Ectodermal cell (in vitro differentiated cells): Measurements from ENCODE around the gene MOXD1.

Experiments
- H3K27ac ChIP-seq: 2 replicates; pipeline ENCODE4 v1.7.0; 2013; ENCODE audit warnings: mild to moderate bottlenecking, low read depth, low read length; ENCODE audit not compliant: insufficient read depth, poor library complexity, severe bottlenecking
- H3K27me3 ChIP-seq: 2 replicates; pipeline ENCODE4 v1.7.0; 2013; ENCODE audit warnings: mild to moderate bottlenecking, low read length; ENCODE audit not compliant: insufficient read depth, control insufficient read depth, poor library complexity, severe bottlenecking
- H3K36me3 ChIP-seq: one replicate; pipeline ENCODE4 v1.7.0; 2013; ENCODE audit warnings: low read length; ENCODE audit not compliant: control insufficient read depth, insufficient read depth
- H3K4me1 ChIP-seq: one replicate; pipeline ENCODE4 v1.7.0; 2013; ENCODE audit warnings: low read length; ENCODE audit not compliant: control insufficient read depth, insufficient read depth
- H3K4me3 ChIP-seq: 2 replicates; pipeline ENCODE4 v1.7.0; 2013; ENCODE audit warnings: low read depth, low read length, control low read depth; ENCODE audit not compliant: insufficient read depth
- H3K9me3 ChIP-seq: 2 replicates; pipeline ENCODE4 v1.7.0; 2013; ENCODE audit warnings: mild to moderate bottlenecking, low read length, moderate library complexity; ENCODE audit not compliant: control insufficient read depth
- WGBS, 2 experiments: methylation state at CpG; one replicate each; pipeline ENCODE4 v1.1.7; 2013; ENCODE audit warnings: missing lambda C conversion rate in 2 of 2; 5-methylcytosine and 5-hydroxymethylcytosine counted together

Gene MOXD1

DNA sequence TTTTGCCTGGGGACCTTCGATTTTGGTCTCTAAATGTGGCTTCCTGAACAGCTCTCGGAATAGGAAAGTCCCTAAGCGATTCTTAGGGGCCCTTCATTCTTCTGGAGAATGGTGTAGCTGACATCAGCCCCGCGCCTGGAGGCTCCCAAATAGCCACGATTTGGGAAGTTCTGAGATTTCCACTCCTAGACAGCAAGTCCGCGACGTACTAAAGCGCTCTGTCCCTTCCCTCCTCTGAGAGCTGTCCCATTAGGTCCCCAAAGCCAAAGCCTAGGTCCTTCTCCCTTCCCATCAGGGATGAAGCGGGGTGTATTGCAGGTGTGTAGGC lies 756 bp downstream of the MOXD1 start:
- Histone ChIP-seq H3K4me1 (peaks cover 3% of the 10 kb centered on the region), H3K27me3 (peaks cover 47% of the 10 kb centered on the region), H3K4me3 (peak overlapping the region; percentile 70), H3K9me3 (no peaks in the 10 kb centered on the region), H3K27ac (no peak overlapping the region), H3K36me3 (no peaks in the 10 kb centered on the region)
- WGBS, 2 experiments = 14 to 15% methylated on average over 11 of the region's 11 CpGs

DNA sequence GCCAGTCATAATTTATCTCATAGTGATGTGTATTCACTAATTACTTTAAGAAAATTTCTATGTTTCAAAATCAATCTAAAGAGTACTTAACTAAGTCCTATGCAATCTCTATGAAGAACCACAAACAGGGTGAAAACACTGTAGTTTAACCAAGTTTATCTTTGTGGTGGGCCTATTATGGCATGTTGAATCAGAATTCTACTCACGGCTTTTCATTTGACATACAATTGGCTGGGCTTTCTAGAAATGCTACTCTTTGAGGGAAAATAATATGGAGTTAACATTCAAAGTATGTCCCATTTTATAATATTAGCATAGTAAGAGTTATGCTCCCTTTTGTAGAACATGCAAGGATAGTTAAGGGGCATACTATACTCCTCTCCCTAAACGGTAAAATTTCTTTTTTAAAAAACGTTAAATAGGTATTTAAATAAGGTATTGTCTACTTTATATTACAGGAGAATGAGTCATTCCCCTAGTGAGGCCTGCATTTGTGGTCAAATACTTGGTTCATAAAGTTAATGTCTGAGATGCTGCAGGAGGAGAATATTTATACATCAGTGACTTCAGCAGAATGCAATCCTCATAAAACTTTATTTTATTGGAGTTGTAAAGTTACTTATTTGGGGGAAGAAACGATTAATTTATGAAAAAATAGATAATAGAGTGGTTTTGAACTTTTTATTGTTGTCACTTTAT lies 1.8 kb downstream of the MOXD1 start:
- H3K27ac ChIP-seq = no peak overlapping the region
- no peaks in the 10 kb centered on the region for H3K4me1 ChIP-seq
- no peak overlapping the region for H3K4me3 ChIP-seq
- no peaks in the 10 kb centered on the region for H3K9me3 ChIP-seq
- H3K27me3 ChIP-seq = peaks cover 47% of the 10 kb centered on the region
- H3K36me3 ChIP-seq = no peaks in the 10 kb centered on the region
- WGBS, 2 experiments = 64 to 100% methylated on average over 1 to 3 of the region's 4 CpGs

DNA sequence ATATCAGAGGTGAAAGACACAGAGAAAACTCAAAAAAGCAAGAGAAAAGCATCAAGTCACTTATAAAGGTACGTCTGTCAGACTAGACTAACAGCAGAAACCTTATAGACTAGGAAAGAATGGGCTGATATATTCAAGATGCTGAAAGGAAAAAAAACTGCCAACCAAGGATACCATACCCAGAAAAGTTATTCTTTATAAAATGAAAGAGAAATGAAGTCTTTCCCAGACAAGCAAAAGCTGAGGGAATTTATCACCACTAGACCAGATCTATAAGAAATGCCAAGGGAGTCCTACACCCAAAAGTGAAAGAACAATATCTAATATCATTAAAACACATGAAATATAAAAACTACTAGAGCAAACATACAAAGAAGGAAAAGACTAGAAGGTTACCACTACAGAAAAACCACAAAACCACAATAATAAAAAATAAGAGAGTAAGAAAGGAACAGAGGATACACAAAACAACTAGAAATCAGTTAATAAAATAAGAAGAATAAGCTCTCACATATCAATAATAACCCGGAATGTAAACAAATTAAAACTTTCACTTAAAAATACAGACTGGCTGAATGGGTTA lies 6.2 kb downstream of the MOXD1 start:
- Histone ChIP-seq H3K4me3 (no peak overlapping the region), H3K27me3 (peaks cover 12% of the 10 kb centered on the region), H3K9me3 (no peaks in the 10 kb centered on the region), H3K27ac (no peak overlapping the region), H3K4me1 (peaks cover 6% of the 10 kb centered on the region), H3K36me3 (no peaks in the 10 kb centered on the region)
- WGBS, 2 experiments = 85 to 90% methylated on average over 2 of the region's 2 CpGs

DNA sequence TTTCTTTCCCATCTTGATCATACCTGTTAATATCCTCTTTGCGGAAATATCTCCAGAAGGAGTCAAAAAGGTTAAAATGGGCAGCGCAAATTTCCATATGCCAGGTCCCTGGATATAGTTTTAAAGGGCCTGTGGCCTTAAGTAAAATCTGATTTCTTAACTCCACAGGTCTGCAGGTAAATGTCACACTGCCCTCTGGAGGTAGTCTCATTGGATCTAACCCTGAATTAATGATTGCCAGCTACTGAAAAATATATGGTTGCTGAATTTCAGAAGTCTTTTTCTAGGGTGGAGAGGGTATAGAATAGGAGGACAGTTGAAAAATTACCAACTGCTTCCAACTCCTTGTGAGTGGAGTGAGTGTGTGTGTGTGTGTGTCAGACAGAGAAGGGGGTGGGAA lies 8.5 kb downstream of the MOXD1 start:
- H3K4me3 ChIP-seq = no peak overlapping the region
- WGBS, 2 experiments = 94 to 95% methylated on average over 2 of the region's 2 CpGs
- H3K4me1 ChIP-seq = peaks cover 6% of the 10 kb centered on the region
- no peak overlapping the region for H3K27ac ChIP-seq
- H3K9me3 ChIP-seq = no peaks in the 10 kb centered on the region
- no peaks in the 10 kb centered on the region for H3K27me3 ChIP-seq
- no peaks in the 10 kb centered on the region for H3K36me3 ChIP-seq

DNA sequence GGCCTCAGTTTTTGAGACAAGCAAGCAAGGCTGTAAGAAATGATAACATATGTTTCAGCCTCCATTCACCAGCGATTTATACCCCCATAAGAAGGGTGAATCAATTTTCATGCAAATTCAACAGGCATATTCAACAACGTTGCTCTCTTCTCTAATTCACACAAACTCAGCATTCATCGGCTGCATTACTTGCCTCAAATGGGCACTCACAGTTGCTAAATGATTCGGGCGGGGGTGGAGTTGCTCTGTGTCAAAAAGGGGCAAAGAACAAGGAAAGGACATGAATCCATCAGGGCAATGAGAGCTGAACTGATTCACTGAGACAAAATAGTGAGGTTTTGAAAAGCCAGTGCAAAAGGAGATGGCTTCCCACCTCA lies 9.0 kb downstream of the MOXD1 start:
- peaks cover 6% of the 10 kb centered on the region for H3K4me1 ChIP-seq
- no peaks in the 10 kb centered on the region for H3K27me3 ChIP-seq
- no peaks in the 10 kb centered on the region for H3K9me3 ChIP-seq
- 68 to 70% methylated on average over 5 of the region's 5 CpGs for WGBS, 2 experiments
- H3K4me3 ChIP-seq = no peak overlapping the region
- H3K27ac ChIP-seq = no peak overlapping the region
- no peaks in the 10 kb centered on the region for H3K36me3 ChIP-seq

DNA sequence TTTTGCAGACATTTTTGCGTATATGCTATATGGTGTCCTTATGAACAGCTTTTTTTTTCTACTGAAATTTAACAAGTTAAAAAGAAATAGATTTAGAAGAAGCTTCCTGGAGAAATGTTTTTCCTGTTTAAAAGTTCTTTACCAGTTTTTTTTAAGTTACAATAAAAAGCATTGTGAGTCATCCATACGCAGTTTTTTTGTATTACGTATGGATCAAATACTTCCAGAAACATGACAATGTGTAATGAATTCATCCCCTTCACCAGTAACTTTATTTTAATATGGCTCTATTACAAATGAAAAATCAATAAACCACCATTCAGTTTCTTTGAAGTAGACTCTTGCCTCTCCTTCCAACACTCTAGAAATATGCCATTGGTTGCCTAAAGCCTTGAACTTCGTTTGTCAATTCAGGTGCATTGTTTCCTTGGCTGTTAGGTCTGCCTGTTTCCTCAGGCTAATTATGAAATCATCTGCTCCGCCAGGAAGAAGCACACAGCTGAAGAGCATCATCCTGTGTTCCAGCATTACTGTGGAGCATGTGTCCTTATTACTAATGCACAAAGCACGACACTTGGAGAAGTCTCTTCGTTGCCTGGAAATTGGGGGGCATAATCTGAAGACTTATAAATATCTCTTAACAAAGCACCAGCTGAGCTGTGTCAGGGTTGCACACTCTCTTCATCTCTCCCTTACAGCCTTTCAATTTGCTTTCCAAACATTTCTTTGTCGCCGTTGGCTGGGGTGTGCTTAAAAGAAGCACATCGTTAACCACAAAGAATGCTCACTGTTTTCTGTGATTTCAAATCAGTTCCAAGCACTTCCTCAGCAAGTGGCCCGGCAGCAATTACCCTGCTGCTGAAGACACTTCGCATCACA lies 9.6 kb downstream of the MOXD1 start:
- H3K4me3 ChIP-seq = no peak overlapping the region

DNA sequence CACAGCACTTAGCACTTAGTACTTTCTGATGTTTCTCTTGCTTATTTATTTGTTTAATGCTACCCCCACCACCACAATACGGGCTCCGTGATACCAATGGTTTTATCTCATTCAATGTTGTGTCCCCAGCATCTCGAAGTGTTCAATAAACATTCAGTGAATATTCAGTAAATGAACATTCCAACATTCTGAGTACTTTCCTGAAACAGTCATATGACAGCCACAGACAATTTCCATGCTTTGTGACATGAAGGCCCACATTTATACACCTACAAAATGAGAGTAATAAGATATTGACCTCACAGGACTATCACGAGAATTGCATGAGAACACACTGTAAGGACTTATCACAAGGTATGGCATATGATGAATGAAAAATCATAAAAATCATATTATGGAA lies 10.8 kb downstream of the MOXD1 start:
- Histone ChIP-seq H3K4me1 (peaks cover 6% of the 10 kb centered on the region), H3K9me3 (no peaks in the 10 kb centered on the region), H3K27ac (no peak overlapping the region), H3K27me3 (no peaks in the 10 kb centered on the region), H3K4me3 (no peak overlapping the region), H3K36me3 (no peaks in the 10 kb centered on the region)
- 93 to 95% methylated on average over 4 of the region's 4 CpGs for WGBS, 2 experiments

More for the DNA sequence above, 9.6 kb downstream of the MOXD1 start:
- H3K36me3 ChIP-seq = no peaks in the 10 kb centered on the region
- H3K4me1 ChIP-seq = peaks cover 6% of the 10 kb centered on the region
- no peaks in the 10 kb centered on the region for H3K9me3 ChIP-seq
- no peaks in the 10 kb centered on the region for H3K27me3 ChIP-seq
- 70 to 74% methylated on average over 11 to 12 of the region's 12 CpGs for WGBS, 2 experiments
- no peak overlapping the region for H3K27ac ChIP-seq

DNA sequence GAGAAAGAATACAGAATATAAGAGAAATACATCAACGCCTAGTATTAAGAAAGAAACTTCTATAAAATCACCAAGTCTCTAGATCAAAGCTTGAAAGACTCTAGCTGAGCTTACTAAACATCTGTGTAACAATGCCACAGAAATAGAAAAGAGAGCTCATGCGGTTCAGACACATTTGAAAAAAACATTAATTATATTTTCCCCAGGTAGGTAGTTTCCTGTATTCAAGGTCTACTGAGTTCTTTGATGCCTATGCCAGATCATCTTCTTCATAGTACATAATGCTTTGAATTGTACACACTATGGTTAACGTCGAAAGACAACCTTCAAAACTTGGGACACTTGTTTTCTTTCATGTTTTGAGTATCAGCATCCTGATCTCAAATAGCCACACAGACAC lies 11.3 kb downstream of the MOXD1 start:
- no peak overlapping the region for H3K4me3 ChIP-seq
- no peak overlapping the region for H3K27ac ChIP-seq
- H3K27me3 ChIP-seq = no peaks in the 10 kb centered on the region
- H3K36me3 ChIP-seq = no peaks in the 10 kb centered on the region
- WGBS, 2 experiments = 94 to 95% methylated on average over 4 of the region's 4 CpGs
- H3K9me3 ChIP-seq = no peaks in the 10 kb centered on the region
- peaks cover 6% of the 10 kb centered on the region for H3K4me1 ChIP-seq

DNA sequence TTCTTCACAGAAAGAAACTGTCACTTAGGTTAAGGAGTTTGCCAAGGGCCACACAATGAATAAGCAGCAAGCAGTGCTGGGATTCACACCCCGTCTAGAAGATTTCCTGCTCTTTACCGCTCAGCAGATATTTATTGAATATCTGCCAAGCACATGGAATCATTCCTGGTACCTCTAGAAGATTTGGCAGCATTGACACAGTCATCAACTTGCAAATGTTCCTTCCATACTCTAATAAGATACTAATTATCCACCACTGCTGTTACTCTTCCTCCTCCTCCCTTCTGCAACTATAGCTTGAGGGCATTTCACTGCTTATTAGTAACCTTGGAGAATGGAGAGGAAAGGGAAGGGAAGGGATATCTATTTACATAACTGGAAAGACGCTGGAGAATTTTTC lies 13.0 kb downstream of the MOXD1 start:
- Histone ChIP-seq H3K4me3 (no peak overlapping the region), H3K9me3 (no peaks in the 10 kb centered on the region), H3K36me3 (no peaks in the 10 kb centered on the region), H3K4me1 (peaks cover 6% of the 10 kb centered on the region), H3K27ac (no peak overlapping the region), H3K27me3 (no peaks in the 10 kb centered on the region)
- WGBS, 2 experiments = 84 to 92% methylated on average over 3 of the region's 3 CpGs

DNA sequence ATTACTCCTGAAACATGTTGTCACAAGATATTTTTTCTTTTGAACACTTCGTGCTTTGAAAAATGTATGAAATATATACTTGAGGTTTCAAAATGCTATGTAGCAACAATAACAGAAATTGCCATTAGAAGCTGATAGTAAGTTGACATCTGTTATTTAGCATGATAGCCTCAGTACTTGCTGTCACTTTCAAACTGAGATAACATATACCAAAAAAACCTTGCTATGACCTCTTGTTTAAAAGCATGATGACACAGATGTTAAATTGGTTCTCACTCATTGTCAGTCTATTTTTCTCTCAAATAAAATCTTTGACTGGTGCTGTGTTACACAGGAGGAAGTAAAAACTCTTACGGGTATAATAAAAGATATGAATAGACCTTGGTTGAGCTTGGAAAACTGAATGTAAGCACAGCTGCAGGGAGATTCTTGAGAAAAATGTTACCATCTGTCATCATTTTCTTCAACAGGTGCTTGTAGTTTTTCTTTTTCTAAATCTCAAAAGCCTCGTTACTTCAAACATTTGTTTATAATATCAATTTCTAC lies 18.6 kb downstream of the MOXD1 start:
- H3K27me3 ChIP-seq = no peaks in the 10 kb centered on the region
- H3K4me1 ChIP-seq = no peaks in the 10 kb centered on the region
- 86 to 87% methylated on average over 1 of the region's 3 CpGs for WGBS, 2 experiments
- no peak overlapping the region for H3K4me3 ChIP-seq
- H3K36me3 ChIP-seq = no peaks in the 10 kb centered on the region
- H3K27ac ChIP-seq = no peak overlapping the region
- H3K9me3 ChIP-seq = no peaks in the 10 kb centered on the region
